H1 (cell line): ENCODE data around the gene UBA6. TPM values are rescaled to one million over a fixed set of nuclear protein-coding genes. Genes with fewer than 3 reads are reported as not detected.

ENCODE experiments used
- ATF3 ChIP-seq: IDR thresholded peaks from 2 replicates; pipeline ENCODE4 v1.6.1; 2011; ENCODE audit warnings: low read depth, mild to moderate bottlenecking, low read length; ENCODE audit not compliant: insufficient read depth
- FOSL1 ChIP-seq: IDR thresholded peaks from 2 replicates; pipeline ENCODE4 v1.6.1; 2011; ENCODE audit warnings: mild to moderate bottlenecking, low read depth, low read length, moderate library complexity; ENCODE audit not compliant: insufficient read depth
- NRF1 ChIP-seq: IDR thresholded peaks from 2 replicates; pipeline ENCODE4 v1.6.1; 2011; ENCODE audit warnings: mild to moderate bottlenecking, low read depth, low read length, improper control_type of control experiment
- SAP30 ChIP-seq: fragments of 300-600 bp; sonication (generic); IDR thresholded peaks from 2 replicates; pipeline ENCODE4 v1.7.1; 2012; ENCODE audit warnings: low read length, moderate library complexity, mild to moderate bottlenecking, inconsistent platforms; ENCODE audit not compliant: insufficient read depth, insufficient replicate concordance
- polyA plus RNA-seq, 7 experiments: library from polyadenylated mRNA; depleted of rRNA in 3 of 7; stranded (reverse) in 5 of 7; unstranded in 2 of 7; fragments of >200 nt in 5 of 7; fragments of 200-250 nt in 2 of 7; gene quantifications; 1 replicate in 5 of 7; 2 replicates in 1 of 7; 4 replicates in 1 of 7; pipeline versions ENCODE4 v1.2.1 to v1.2.3, GENCODE V29; 2011 to 2013; ENCODE audit warnings: missing spikeins in 2 of 7, mixed read lengths in 2 of 7
- total RNA-seq: library from RNA; stranded (reverse); fragmentation: NEBNext Ultra II Directional; extraction: Animal tissue kit (Norgen Biotek cat#: 25700); gene quantifications from 2 replicates; pipeline ENCODE4 v1.2.1, GENCODE V29; 2021

UBA6 gene
- total and polyA plus RNA-seq, 2 of the 8 experiments (the other 6 are each of a cell fraction or from before 2014, with no cell fraction given) = 17.4 to 74.3 TPM

GRCh38 chr4:67684839-67685531 is 16.0 kb downstream of the UBA6 start (continued):
- TF ChIP-seq ATF3 (no peak), FOSL1 (no peak), SAP30 (no peak), NRF1 (no peak)
- TF ChIP-seq, all 59 proteins: peak for 0
